SU-DHL-6 (cell line): ENCODE measurements around the gene GRAP2.

Experiments used
- H2AFZ ChIP-seq: fragments of 200-600 bp; sonication (generic); 2 replicates; pipeline ENCODE4 v1.6.1; 2014; ENCODE audit warnings: low read depth, mild to moderate bottlenecking, moderate library complexity, mixed read lengths, antibody characterized with exemption, low read length; ENCODE audit not compliant: severe bottlenecking
- H3F3A ChIP-seq: fragments of 200-600 bp; shearing (Covaris generic); 2 replicates; pipeline ENCODE4 v1.6.0; 2016; ENCODE audit warnings: antibody characterized with exemption, mild to moderate bottlenecking; ENCODE audit not compliant: insufficient read depth
- H3K27ac ChIP-seq: fragments of 200-600 bp; sonication (generic); 2 replicates; pipeline ENCODE4 v1.5.1; 2016; ENCODE audit warnings: low read depth, mild to moderate bottlenecking, low read length, moderate library complexity, mixed read lengths
- H3K27me3 ChIP-seq: fragments of 200-600 bp; sonication (generic), shearing (Covaris generic); 2 replicates; pipeline ENCODE4 v1.6.0; 2014; ENCODE audit warnings: mild to moderate bottlenecking, low read length
- H3K36me3 ChIP-seq: fragments of 200-600 bp; sonication (generic); 2 replicates; pipeline ENCODE4 v1.6.1; 2014; ENCODE audit warnings: mild to moderate bottlenecking, low read length, mixed read lengths
- H3K4me2 ChIP-seq: fragments of 300-600, 200-600 bp; shearing (Covaris generic), sonication (generic); 2 replicates; pipeline ENCODE4 v1.6.0; 2014; ENCODE audit warnings: low read length, low read depth, mild to moderate bottlenecking; ENCODE audit not compliant: poor library complexity, severe bottlenecking
- H3K4me3 ChIP-seq: fragments of 200-600 bp; sonication (generic); 2 replicates; pipeline ENCODE4 v1.5.1; 2014; ENCODE audit warnings: antibody characterized with exemption, low read length, mild to moderate bottlenecking, mixed read lengths; ENCODE audit not compliant: insufficient read depth, poor library complexity, severe bottlenecking
- H3K79me2 ChIP-seq: fragments of 200-600 bp; sonication (generic); 2 replicates; pipeline ENCODE4 v1.6.1; 2014; ENCODE audit warnings: mild to moderate bottlenecking, low read length, moderate library complexity; ENCODE audit not compliant: insufficient read depth
- H3K9ac ChIP-seq: fragments of 200-600 bp; sonication (generic); 2 replicates; pipeline ENCODE4 v1.7.0; 2014; ENCODE audit warnings: mild to moderate bottlenecking, low read length
- H3K9me2 ChIP-seq: fragments of 200-600 bp; sonication (generic); replicated peaks from 2 replicates; pipeline ENCODE4 v1.6.1; 2014; ENCODE audit warnings: low read length; ENCODE audit not compliant: insufficient read depth
- H3K9me3 ChIP-seq: fragments of 200-600 bp; sonication (generic); 2 replicates; pipeline ENCODE4 v1.6.1; 2014; ENCODE audit warnings: low read length, mixed read lengths; ENCODE audit not compliant: insufficient read depth
- H4K20me1 ChIP-seq: fragments of 200-600 bp; sonication (generic); 2 replicates; pipeline ENCODE4 v1.6.1; 2014; ENCODE audit warnings: low read depth, mild to moderate bottlenecking, antibody characterized with exemption, low read length, moderate library complexity, mixed read lengths
- EZH2phosphoT487 ChIP-seq: fragments of 200-600 bp; sonication (generic), shearing (Covaris generic); conservative IDR thresholded peaks from 2 replicates; pipeline ENCODE4 v1.6.1; 2018; ENCODE audit warnings: mild to moderate bottlenecking, antibody characterized with exemption, low read length, moderate library complexity, mixed read lengths
- TF ChIP-seq, protein P1 (sequence below): fragments of 200-600 bp; sonication (generic); IDR thresholded peaks from one replicate; pipeline ENCODE4 v1.5.1; 2017; ENCODE audit warnings: antibody characterized with exemption, mild to moderate bottlenecking, low read length, moderate library complexity; ENCODE audit not compliant: insufficient read depth, poor library complexity, severe bottlenecking

The GRAP2 gene

GRCh38 chr22:39994041-39994565 lies 93.2 kb downstream of the GRAP2 start:
- no peak overlapping the region for H3K4me2 ChIP-seq
- H3F3A ChIP-seq, result no peaks in the 10 kb centered on the region
- H2AFZ ChIP-seq, result no peak overlapping the region
- no peaks in the 10 kb centered on the region for H3K79me2 ChIP-seq
- H3K4me3 ChIP-seq, result no peak overlapping the region
- no peak overlapping the region for H3K9ac ChIP-seq
- no peaks in the 10 kb centered on the region for H3K27me3 ChIP-seq
- H3K9me2 ChIP-seq, result no peaks in the 10 kb centered on the region
- H3K9me3 ChIP-seq, result no peaks in the 10 kb centered on the region
- H4K20me1 ChIP-seq, result no peaks in the 10 kb centered on the region
- no peak for TF ChIP-seq EZH2phosphoT487
- H3K36me3 ChIP-seq, result no peaks in the 10 kb centered on the region
- no peak overlapping the region for H3K27ac ChIP-seq

DNA sequence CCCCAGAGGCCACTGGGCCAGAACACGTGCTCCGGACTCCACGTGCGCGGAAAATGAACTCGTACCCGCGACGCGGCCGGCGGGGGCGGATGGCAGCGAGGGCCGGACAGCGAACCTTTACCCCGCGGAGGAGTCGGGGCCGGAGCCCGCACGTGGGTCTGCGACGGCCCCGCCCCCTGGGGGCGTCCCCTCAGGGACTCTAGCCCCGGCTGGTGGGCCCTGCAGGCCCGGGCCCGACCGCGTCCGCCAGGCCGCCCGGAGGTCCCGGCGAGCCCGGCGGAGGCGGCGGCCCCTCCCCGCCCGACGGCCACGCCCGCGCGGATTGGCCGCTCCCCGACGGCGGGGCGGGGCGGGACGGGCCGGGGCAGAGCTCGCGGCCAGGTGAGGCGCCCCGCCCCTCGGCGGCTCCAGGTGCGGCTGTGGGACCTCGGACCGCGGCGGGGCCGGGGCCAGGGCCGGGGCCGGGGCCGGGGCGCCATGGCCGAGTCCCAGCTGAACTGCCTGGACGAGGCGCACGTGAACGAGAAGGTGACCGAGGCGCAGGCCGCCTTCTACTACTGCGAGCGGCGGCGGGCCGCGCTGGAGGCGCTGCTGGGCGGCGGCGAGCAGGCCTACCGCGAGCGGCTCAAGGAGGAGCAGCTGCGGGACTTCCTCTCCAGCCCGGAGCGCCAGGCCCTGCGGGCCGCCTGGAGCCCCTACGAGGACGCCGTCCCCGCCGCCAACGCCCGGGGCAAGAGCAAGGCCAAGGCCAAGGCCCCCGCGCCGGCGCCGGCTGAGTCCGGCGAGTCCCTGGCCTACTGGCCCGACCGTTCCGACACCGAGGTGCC lies 93.9 kb downstream of the GRAP2 start, which contains the start of gene FAM83F:
Gene FAM83F (plus strand): TSS at position 389 of the 827 bp plus-strand sequence. CDS start 89 bp downstream, at position 478.
- Histone ChIP-seq H3K9me2 (no peaks in the 10 kb centered on the region), H3F3A (no peaks in the 10 kb centered on the region), H3K4me3 (no peak within 1 kb of the TSS), H3K27me3 (no peaks in the 10 kb centered on the region), H3K9ac (no peak within 1 kb of the TSS), H3K36me3 (no peaks in the 10 kb centered on the region), H3K4me2 (no peak within 1 kb of the TSS), H4K20me1 (no peaks in the 10 kb centered on the region), H3K27ac (no peak within 1 kb of the TSS), H3K79me2 (no peaks in the 10 kb centered on the region), H2AFZ (no peak within 1 kb of the TSS), H3K9me3 (no peaks in the 10 kb centered on the region)
- TF ChIP-seq EZH2phosphoT487, result no peak
- TF ChIP-seq, protein P1, sequence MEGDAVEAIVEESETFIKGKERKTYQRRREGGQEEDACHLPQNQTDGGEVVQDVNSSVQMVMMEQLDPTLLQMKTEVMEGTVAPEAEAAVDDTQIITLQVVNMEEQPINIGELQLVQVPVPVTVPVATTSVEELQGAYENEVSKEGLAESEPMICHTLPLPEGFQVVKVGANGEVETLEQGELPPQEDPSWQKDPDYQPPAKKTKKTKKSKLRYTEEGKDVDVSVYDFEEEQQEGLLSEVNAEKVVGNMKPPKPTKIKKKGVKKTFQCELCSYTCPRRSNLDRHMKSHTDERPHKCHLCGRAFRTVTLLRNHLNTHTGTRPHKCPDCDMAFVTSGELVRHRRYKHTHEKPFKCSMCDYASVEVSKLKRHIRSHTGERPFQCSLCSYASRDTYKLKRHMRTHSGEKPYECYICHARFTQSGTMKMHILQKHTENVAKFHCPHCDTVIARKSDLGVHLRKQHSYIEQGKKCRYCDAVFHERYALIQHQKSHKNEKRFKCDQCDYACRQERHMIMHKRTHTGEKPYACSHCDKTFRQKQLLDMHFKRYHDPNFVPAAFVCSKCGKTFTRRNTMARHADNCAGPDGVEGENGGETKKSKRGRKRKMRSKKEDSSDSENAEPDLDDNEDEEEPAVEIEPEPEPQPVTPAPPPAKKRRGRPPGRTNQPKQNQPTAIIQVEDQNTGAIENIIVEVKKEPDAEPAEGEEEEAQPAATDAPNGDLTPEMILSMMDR, result no peak

DNA sequence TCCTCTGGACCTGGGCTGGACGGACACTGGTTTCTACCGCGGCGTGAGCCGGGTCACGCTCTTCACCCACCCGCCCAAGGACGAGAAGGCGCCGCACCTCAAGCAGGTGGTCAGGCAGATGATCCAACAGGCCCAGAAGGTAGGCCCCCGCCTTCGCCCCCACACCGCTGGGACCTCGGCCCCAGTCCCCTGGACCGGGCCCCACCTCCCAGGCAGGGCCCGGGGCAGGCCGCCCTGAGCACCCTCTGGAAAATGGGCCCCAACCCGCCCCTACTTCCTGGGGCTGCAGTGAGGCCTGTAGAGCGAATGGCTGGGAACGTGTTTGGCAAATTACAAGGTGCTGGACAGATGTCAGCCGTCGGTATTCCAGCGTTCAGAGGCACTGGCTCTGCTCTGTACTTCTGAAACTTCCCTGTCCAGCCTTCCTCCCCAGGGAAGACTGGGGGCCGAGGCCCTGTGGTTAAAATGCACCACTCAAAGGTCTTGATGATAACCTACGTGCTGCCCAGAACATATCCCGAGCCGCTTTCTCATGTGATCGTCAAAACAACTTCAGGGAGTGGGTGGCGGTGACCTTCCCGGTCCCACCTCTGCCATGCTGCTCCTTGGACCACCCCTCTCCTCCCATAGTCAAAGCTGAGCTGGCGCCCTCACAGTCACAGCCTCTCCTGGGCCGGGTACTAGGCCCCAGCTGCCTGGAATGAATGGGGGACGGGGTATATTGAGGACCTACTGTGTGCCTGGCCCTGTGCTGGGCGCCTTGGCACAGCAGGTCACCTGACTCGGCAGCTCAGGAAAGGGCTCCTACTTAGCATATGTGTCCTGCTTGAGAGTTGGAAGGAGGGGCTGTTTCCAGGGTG lies 94.7 kb downstream of the GRAP2 start:
- no peak overlapping the region for H3K9ac ChIP-seq
- no peak overlapping the region for H2AFZ ChIP-seq
- no peak overlapping the region for H3K4me2 ChIP-seq
- H3K79me2 ChIP-seq, result no peaks in the 10 kb centered on the region
- H3K27me3 ChIP-seq, result no peaks in the 10 kb centered on the region
- H3K4me3 ChIP-seq, result no peak overlapping the region
- H4K20me1 ChIP-seq, result no peaks in the 10 kb centered on the region
- no peaks in the 10 kb centered on the region for H3K9me2 ChIP-seq
- H3K27ac ChIP-seq, result no peak overlapping the region
- H3K36me3 ChIP-seq, result no peaks in the 10 kb centered on the region
- H3F3A ChIP-seq, result no peaks in the 10 kb centered on the region
- TF ChIP-seq, protein P1, result no peak
- no peak for TF ChIP-seq EZH2phosphoT487
- H3K9me3 ChIP-seq, result no peaks in the 10 kb centered on the region
